ENCODE measurements around the gene COP1.
"Not testable (repeated sequence)": the region's sequence is repeated elsewhere in the genome, so short reads cannot be mapped to it uniquely, and the experiment has no call there.

The COP1 gene

GRCh38 chr1:176122282-176122681 lies 84.8 kb downstream of the COP1 start:
- DNase-seq (ENCODE audit: low spot score): no peak

GRCh38 chr1:176119549-176119948 lies 87.5 kb downstream of the COP1 start:
- peak; percentile 52 for DNase-seq (ENCODE audit: low spot score)

GRCh38 chr1:176118985-176119384 lies 88.1 kb downstream of the COP1 start:
- no peak for DNase-seq (ENCODE audit: low spot score)

- DNase-seq (ENCODE audit: low spot score): no peak
Measured at GRCh38 chr1:176111835-176112234, 95.3 kb downstream of the COP1 start.

- no peak for DNase-seq (ENCODE audit: low spot score)
Measured at GRCh38 chr1:176110203-176110602, 96.9 kb downstream of the COP1 start.

- DNase-seq (ENCODE audit: low spot score): no peak
Measured at GRCh38 chr1:176102768-176103350, 104.2 kb downstream of the COP1 start.

- DNase-seq (ENCODE audit: low spot score): no peak
Measured at GRCh38 chr1:176101951-176102642, 105.0 kb downstream of the COP1 start.

GRCh38 chr1:176098560-176098959 lies 108.5 kb downstream of the COP1 start:
- no peak for DNase-seq (ENCODE audit: low spot score)

- no peak for DNase-seq (ENCODE audit: low spot score)
Measured at GRCh38 chr1:176096015-176096414, 111.1 kb downstream of the COP1 start.

GRCh38 chr1:176090766-176091165 lies 116.3 kb downstream of the COP1 start:
- DNase-seq (ENCODE audit: low spot score): no peak

- DNase-seq (ENCODE audit: low spot score): not testable (repeated sequence)
Measured at GRCh38 chr1:176087746-176088145, 119.3 kb downstream of the COP1 start.

GRCh38 chr1:176073524-176074157 lies 133.4 kb downstream of the COP1 start:
- peak; percentile 90 for DNase-seq (ENCODE audit: low spot score)

GRCh38 chr1:176068901-176069300 lies 138.2 kb downstream of the COP1 start:
- DNase-seq (ENCODE audit: low spot score): no peak

- DNase-seq (ENCODE audit: low spot score): no peak
Measured at GRCh38 chr1:176068256-176068655, 138.8 kb downstream of the COP1 start.

- DNase-seq (ENCODE audit: low spot score): no peak
Measured at GRCh38 chr1:176066709-176067108, 140.4 kb downstream of the COP1 start.

- DNase-seq (ENCODE audit: low spot score): no peak
Measured at GRCh38 chr1:176058686-176059085, 148.4 kb downstream of the COP1 start.

- DNase-seq (ENCODE audit: low spot score): no peak
Measured at GRCh38 chr1:176056312-176056711, 150.8 kb downstream of the COP1 start.

GRCh38 chr1:176055398-176055797 lies 151.7 kb downstream of the COP1 start:
- no peak for DNase-seq (ENCODE audit: low spot score)

- DNase-seq (ENCODE audit: low spot score): no peak
Measured at GRCh38 chr1:176051902-176052518, 155.1 kb downstream of the COP1 start.

- DNase-seq (ENCODE audit: low spot score): no peak
Measured at GRCh38 chr1:176051402-176051801, 155.7 kb downstream of the COP1 start.

- no peak for DNase-seq (ENCODE audit: low spot score)
Measured at GRCh38 chr1:176049582-176049981, 157.5 kb downstream of the COP1 start.

- no peak for DNase-seq (ENCODE audit: low spot score)
Measured at GRCh38 chr1:176046926-176047325, 160.2 kb downstream of the COP1 start.

GRCh38 chr1:176043537-176043936 lies 163.5 kb downstream of the COP1 start:
- no peak for DNase-seq (ENCODE audit: low spot score)
